Neural cell (in vitro differentiated cells): ENCODE data around the gene RGS9BP. TPM values are rescaled to one million over a fixed set of nuclear protein-coding genes. Genes with fewer than 3 reads are reported as not detected.

Experiments
- H2AFZ ChIP-seq: fragments of 200-600, 300-800 bp; sonication (generic), shearing (Covaris generic); 2 replicates; pipeline ENCODE4 v1.6.0; 2014; ENCODE audit warnings: low read depth, mild to moderate bottlenecking, antibody characterized with exemption, low read length, moderate library complexity
- H3F3A ChIP-seq: fragments of 200-600 bp; shearing (Covaris generic); 2 replicates; pipeline ENCODE4 v1.6.1; 2016; ENCODE audit warnings: mild to moderate bottlenecking, moderate library complexity, mixed read lengths, antibody characterized with exemption, low read length; ENCODE audit not compliant: insufficient read depth, poor library complexity, severe bottlenecking
- H3K27ac ChIP-seq: fragments of 200-600, 300-800 bp; sonication (generic), shearing (Covaris generic); 2 replicates; pipeline ENCODE4 v1.5.1; 2014; ENCODE audit warnings: mild to moderate bottlenecking, low read length, moderate library complexity
- H3K27me3 ChIP-seq: fragments of 300-800, 200-600 bp; sonication (generic), shearing (Covaris generic); 2 replicates; pipeline ENCODE4 v1.6.0; 2014; ENCODE audit warnings: mild to moderate bottlenecking, low read depth, low read length, moderate library complexity; ENCODE audit not compliant: insufficient read depth
- H3K36me3 ChIP-seq: fragments of 300-800, 200-600 bp; sonication (generic), shearing (Covaris generic); 2 replicates; pipeline ENCODE4 v1.5.1; 2014; ENCODE audit warnings: mild to moderate bottlenecking, antibody characterized with exemption, low read length, moderate library complexity; ENCODE audit not compliant: insufficient read depth
- H3K4me2 ChIP-seq: fragments of 300-800, 200-600 bp; sonication (generic), shearing (Covaris generic); 2 replicates; pipeline ENCODE4 v1.6.0; 2014; ENCODE audit warnings: mild to moderate bottlenecking, low read length
- H3K4me3 ChIP-seq: fragments of 300-800, 200-600 bp; sonication (generic), shearing (Covaris generic); 2 replicates; pipeline ENCODE4 v1.5.1; 2014; ENCODE audit warnings: mild to moderate bottlenecking, low read length, moderate library complexity
- H3K79me2 ChIP-seq: fragments of 200-600 bp; shearing (Covaris generic); replicated peaks from 2 replicates; pipeline ENCODE4 v1.6.0; 2014; ENCODE audit warnings: mild to moderate bottlenecking, low read length, moderate library complexity; ENCODE audit not compliant: insufficient read depth
- H3K9ac ChIP-seq: fragments of 300-800, 200-600 bp; sonication (generic), shearing (Covaris generic); 2 replicates; pipeline ENCODE4 v1.6.1; 2016; ENCODE audit warnings: mild to moderate bottlenecking, low read length, mixed read lengths
- H3K9me2 ChIP-seq: fragments of 200-600 bp; shearing (Covaris generic); 2 replicates; pipeline ENCODE4 v1.6.1; 2016; ENCODE audit warnings: mild to moderate bottlenecking, low read length, mixed read lengths; ENCODE audit not compliant: insufficient read depth
- H3K9me3 ChIP-seq: fragments of 200-600, 300-800 bp; sonication (generic), shearing (Covaris generic); 2 replicates; pipeline ENCODE4 v1.6.1; 2016; ENCODE audit warnings: mild to moderate bottlenecking, mixed run types, low read length, moderate library complexity, mixed read lengths
- H4K20me1 ChIP-seq: fragments of 200-600 bp; shearing (Covaris generic); 2 replicates; pipeline ENCODE4 v1.6.1; 2016; ENCODE audit warnings: mild to moderate bottlenecking, mixed run types; ENCODE audit not compliant: insufficient read depth
- EP300 ChIP-seq: fragments of 450-650 bp; conservative IDR thresholded peaks from 2 replicates; pipeline ENCODE4 v1.6.1; 2014; ENCODE audit warnings: antibody characterized with exemption, mild to moderate bottlenecking, moderate library complexity; ENCODE audit not compliant: poor library complexity, severe bottlenecking
- MXI1 ChIP-seq: fragments of 450-650 bp; conservative IDR thresholded peaks from 2 replicates; pipeline ENCODE4 v1.6.1; 2014; ENCODE audit warnings: antibody characterized with exemption, mild to moderate bottlenecking; ENCODE audit not compliant: poor library complexity, severe bottlenecking
- POLR2AphosphoS5 ChIP-seq: IDR thresholded peaks from 2 replicates; pipeline ENCODE4 v1.6.1; 2012
- RAD21 ChIP-seq: fragments of 450-650 bp; conservative IDR thresholded peaks from 2 replicates; pipeline ENCODE4 v1.6.1; 2014; ENCODE audit warnings: antibody characterized with exemption, mild to moderate bottlenecking, moderate library complexity
- SMC3 ChIP-seq: fragments of 450-650 bp; conservative IDR thresholded peaks from 2 replicates; pipeline ENCODE4 v1.6.1; 2014; ENCODE audit warnings: antibody characterized with exemption, mild to moderate bottlenecking, moderate library complexity; ENCODE audit not compliant: poor library complexity
- TAF1 ChIP-seq: IDR thresholded peaks from 2 replicates; pipeline ENCODE4 v1.6.1; 2012; ENCODE audit warnings: low read depth
- polyA plus RNA-seq: library from polyadenylated mRNA; depleted of rRNA; stranded (reverse); fragments of >200 nt; gene quantifications from 2 replicates; pipeline ENCODE4 v1.2.3, GENCODE V29; 2014
- small RNA-seq, 3 experiments: library from RNA; depleted of rRNA; stranded (forward); fragments of <200 nt; gene quantifications; one replicate each; pipeline ENCODE3, GENCODE V24; 2012
- TF ChIP-seq, protein P1 (sequence below): fragments of 450-650 bp; IDR thresholded peaks from 2 replicates; pipeline ENCODE4 v1.5.1; 2014; ENCODE audit warnings: antibody characterized with exemption, mild to moderate bottlenecking, moderate library complexity; ENCODE audit not compliant: poor library complexity, severe bottlenecking

RGS9BP gene
- polyA plus RNA-seq, 1 donor from 2014 or later, result not detected

GRCh38 chr19:32720216-32720935 lies 44.7 kb downstream of the RGS9BP start:
- Histone ChIP-seq H3K9me2 (no peaks in the 10 kb centered on the region), H3F3A (no peaks in the 10 kb centered on the region), H3K27me3 (no peaks in the 10 kb centered on the region), H3K4me2 (no peak overlapping the region), H3K4me3 (no peak overlapping the region), H3K9me3 (no peaks in the 10 kb centered on the region), H3K79me2 (no peaks in the 10 kb centered on the region), H3K36me3 (no peaks in the 10 kb centered on the region), H3K9ac (no peak overlapping the region), H3K27ac (no peak overlapping the region), H2AFZ (no peak overlapping the region), H4K20me1 (no peaks in the 10 kb centered on the region)
- TF ChIP-seq, protein P1, sequence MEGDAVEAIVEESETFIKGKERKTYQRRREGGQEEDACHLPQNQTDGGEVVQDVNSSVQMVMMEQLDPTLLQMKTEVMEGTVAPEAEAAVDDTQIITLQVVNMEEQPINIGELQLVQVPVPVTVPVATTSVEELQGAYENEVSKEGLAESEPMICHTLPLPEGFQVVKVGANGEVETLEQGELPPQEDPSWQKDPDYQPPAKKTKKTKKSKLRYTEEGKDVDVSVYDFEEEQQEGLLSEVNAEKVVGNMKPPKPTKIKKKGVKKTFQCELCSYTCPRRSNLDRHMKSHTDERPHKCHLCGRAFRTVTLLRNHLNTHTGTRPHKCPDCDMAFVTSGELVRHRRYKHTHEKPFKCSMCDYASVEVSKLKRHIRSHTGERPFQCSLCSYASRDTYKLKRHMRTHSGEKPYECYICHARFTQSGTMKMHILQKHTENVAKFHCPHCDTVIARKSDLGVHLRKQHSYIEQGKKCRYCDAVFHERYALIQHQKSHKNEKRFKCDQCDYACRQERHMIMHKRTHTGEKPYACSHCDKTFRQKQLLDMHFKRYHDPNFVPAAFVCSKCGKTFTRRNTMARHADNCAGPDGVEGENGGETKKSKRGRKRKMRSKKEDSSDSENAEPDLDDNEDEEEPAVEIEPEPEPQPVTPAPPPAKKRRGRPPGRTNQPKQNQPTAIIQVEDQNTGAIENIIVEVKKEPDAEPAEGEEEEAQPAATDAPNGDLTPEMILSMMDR, result no peak
- no peak for TF ChIP-seq MXI1
- TF ChIP-seq RAD21, result no peak
- TF ChIP-seq EP300, result no peak
- no peak for TF ChIP-seq POLR2AphosphoS5
- TF ChIP-seq TAF1, result no peak
- no peak for TF ChIP-seq SMC3

GRCh38 chr19:32720936-32721250 lies 45.2 kb downstream of the RGS9BP start:
- Histone ChIP-seq H3K27ac (no peak overlapping the region), H3K4me2 (no peak overlapping the region), H2AFZ (no peak overlapping the region), H3K4me3 (no peak overlapping the region), H3K9ac (no peak overlapping the region), H4K20me1 (no peaks in the 10 kb centered on the region), H3K27me3 (no peaks in the 10 kb centered on the region), H3K9me3 (no peaks in the 10 kb centered on the region), H3F3A (no peaks in the 10 kb centered on the region), H3K9me2 (no peaks in the 10 kb centered on the region), H3K36me3 (no peaks in the 10 kb centered on the region), H3K79me2 (no peaks in the 10 kb centered on the region)
- no peak for TF ChIP-seq MXI1
- TF ChIP-seq, protein P1, result no peak
- TF ChIP-seq POLR2AphosphoS5, result no peak
- TF ChIP-seq TAF1, result no peak

Small RNA genes within 50 kb of the gene (small RNA-seq; reads per million reads assigned to genes)
- 0 reads per million in 3 experiments for gene RN7SL789P

Other genes starting within 250 kb of the RGS9BP start
- gene PDCD5, start 94.7 kb upstream of the RGS9BP start, polyA plus RNA-seq, result 183 and 189 TPM in 2 replicates
- gene ANKRD27, start 668 bp upstream of the RGS9BP start, polyA plus RNA-seq, result 19.8 and 24.6 TPM in 2 replicates
- gene NUDT19, start 16.0 kb downstream of the RGS9BP start, polyA plus RNA-seq, result 0.84 and 1.2 TPM in 2 replicates
- 8.5 and 9.2 TPM in 2 replicates for gene TDRD12, start 43.9 kb downstream of the RGS9BP start, polyA plus RNA-seq
- 2.5 and 2.9 TPM in 2 replicates for gene SLC7A9, start 193.9 kb downstream of the RGS9BP start, polyA plus RNA-seq